GM12891 (cell line): Measurements from ENCODE around the gene RNLS.

Experiments used
- PAX5 ChIP-seq: IDR thresholded peaks from 2 replicates; pipeline ENCODE4 v1.6.1; 2011; ENCODE audit warnings: low read length, moderate library complexity, mild to moderate bottlenecking; ENCODE audit not compliant: insufficient read depth, severe bottlenecking
- POLR2A ChIP-seq: IDR thresholded peaks from 2 replicates; pipeline ENCODE4 v1.6.1; 2011; ENCODE audit warnings: low read depth, low read length, control low read depth
- POLR2AphosphoS5 ChIP-seq: IDR thresholded peaks from 2 replicates; pipeline ENCODE4 v1.6.1; 2011; ENCODE audit warnings: low read depth, low read length, control low read depth
- SPI1 ChIP-seq: IDR thresholded peaks from 2 replicates; pipeline ENCODE4 v1.6.1; 2011; ENCODE audit warnings: low read depth, low read length, control low read depth
- TAF1 ChIP-seq: IDR thresholded peaks from 2 replicates; pipeline ENCODE4 v1.6.1; 2011; ENCODE audit warnings: low read depth, low read length, control low read depth

DNA sequence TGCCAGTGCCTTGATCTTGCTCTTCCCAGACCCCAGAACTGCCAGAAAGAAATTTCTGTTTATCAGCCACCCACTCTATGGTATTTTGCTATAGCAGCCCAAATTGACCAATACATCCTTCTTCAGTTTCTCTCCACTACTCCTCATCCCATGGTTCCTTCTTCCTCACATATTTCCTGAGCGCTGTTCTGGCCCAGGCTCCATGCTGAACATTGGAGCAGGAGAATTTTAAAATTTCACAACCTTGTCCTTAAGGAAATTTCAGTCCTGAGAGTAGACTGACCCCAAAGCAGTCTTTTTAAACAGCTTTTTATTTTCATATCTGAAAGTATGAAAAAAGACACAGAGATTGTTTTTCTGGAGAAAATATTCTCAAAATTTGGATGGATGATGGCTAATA, 297.1 kb downstream of the RNLS start:
- no peak for TF ChIP-seq TAF1
- TF ChIP-seq POLR2AphosphoS5: no peak
- no peak for TF ChIP-seq POLR2A
- no peak for TF ChIP-seq SPI1
- no peak for TF ChIP-seq PAX5
